Right lobe of liver (tissue), 6 donors: ENCODE measurements around the gene SH3PXD2A. TPM values are rescaled to one million over a fixed set of nuclear protein-coding genes. Genes with fewer than 3 reads are reported as not detected.
A peak's percentile ranks its signal among the peaks of the same experiment; 100 is the strongest.

Experiments
- ATAC-seq, 4 donors: fragments of 200-7000 bp; cut with Tn5 transposase; one replicate each; pipeline ENCODE4 v1.9.1; 2020; ENCODE audit warnings: mild to moderate bottlenecking in 4 of 4, moderate library complexity in 4 of 4
- DNase-seq, 3 donors: peaks; one replicate each; pipeline ENCODE4 v3.0.0-alpha.2; 2020
- H3K27ac ChIP-seq, 3 donors: fragments of 200-600 bp; one replicate each; pipeline ENCODE4 v1.8.0; 2022
- H3K27me3 ChIP-seq, 2 donors: fragments of 200-600 bp; one replicate each; pipeline ENCODE4 v1.8.0; 2022
- H3K36me3 ChIP-seq, 4 donors: fragments of 200-600 bp; sonication (generic) in 1 of 4; one replicate each; pipeline versions ENCODE4 v1.5.1 to v1.8.0; 2017 to 2022; ENCODE audit warnings: control low read depth in 1 of 4
- H3K4me1 ChIP-seq, 4 donors: fragments of 200-600 bp; sonication (generic) in 1 of 4; one replicate each; pipeline versions ENCODE4 v1.5.1 to v1.8.0; 2017 to 2022; ENCODE audit warnings: control low read depth in 1 of 4
- H3K4me3 ChIP-seq, 3 donors: fragments of 200-600 bp; one replicate each; pipeline ENCODE4 v1.8.0; 2022
- H3K9me3 ChIP-seq, 4 donors: fragments of 200-600 bp; sonication (generic) in 1 of 4; one replicate each; pipeline versions ENCODE4 v1.5.1 to v1.8.0; 2017 to 2022; ENCODE audit warnings: control low read depth in 1 of 4
- POLR2A ChIP-seq: fragments of 450-650 bp; IDR thresholded peaks from one replicate; pipeline ENCODE4 v1.6.1; 2017; ENCODE audit warnings: antibody characterized with exemption, mild to moderate bottlenecking
- WGBS: methylation state at CpG from one replicate; pipeline ENCODE4 v1.1.6; 2018; ENCODE audit warnings: low coverage, low lambda C conversion rate; ENCODE audit not compliant: insufficient coverage; ENCODE audit errors: missing lambda C conversion rate; 5-methylcytosine and 5-hydroxymethylcytosine counted together
- intact Hi-C, 2 donors: fragments of 100-400 bp; cut with DNase I; formaldehyde crosslinking; loops; one replicate each; pipeline versions ENCODE4 v1.11.2 to v1.14.1; 2022
- total RNA-seq, 6 experiments: library from RNA; depleted of rRNA in 2 of 6; stranded (reverse); fragments of >200 nt in 2 of 6; fragmentation: NEBNext Ultra II Directional in 3 of 6; extraction: Animal tissue kit (Norgen Biotek cat#: 25700) in 3 of 6; gene quantifications; one replicate each; pipeline versions ENCODE4 v1.1.0 to v1.2.4, GENCODE V29; 2016 to 2023
- TF ChIP-seq, protein P1 (sequence below), 4 donors: fragments of 200-600 bp in 3 of 4; fragments of 450-650 bp in 1 of 4; IDR thresholded peaks; one replicate each; pipeline versions ENCODE4 v1.5.1 to v1.8.0; 2016 to 2022; ENCODE audit warnings: antibody characterized with exemption in 4 of 4, mild to moderate bottlenecking in 2 of 4
- donor health status: DM: no; HTN: yes; CAD: no.
- donor health status: DM: no; HTN: no; CAD: no.
- donor health status: DM: no; HTN: no; CAD: no.
- donor health status: DM: no; HTN: yes; CAD: no.
- donor health status: DM: no; HTN: yes; CAD: no.

SH3PXD2A gene
- total RNA-seq, 6 experiments from 2014 or later, result 3.0 to 38.3 (median 10.0) TPM

- 90% methylated on average over 4 of the region's 7 CpGs for WGBS
- no peaks in the 10 kb centered on the region for H3K4me1 ChIP-seq
- no peaks in the 10 kb centered on the region for H3K9me3 ChIP-seq
- H3K27me3 ChIP-seq, result no peaks in the 10 kb centered on the region
- no peak overlapping the region for H3K27ac ChIP-seq
- H3K36me3 ChIP-seq, result no peaks in the 10 kb centered on the region
- no peak overlapping the region for H3K4me3 ChIP-seq
- intact Hi-C loops, result no loop called here
- no peak for TF ChIP-seq POLR2A
- DNase-seq, result no peak
- ATAC-seq, result peak in 1 of 4 donors; percentile 9
Measured at GRCh38 chr10:103563231-103564115, 291.9 kb downstream of the SH3PXD2A start.

DNA sequence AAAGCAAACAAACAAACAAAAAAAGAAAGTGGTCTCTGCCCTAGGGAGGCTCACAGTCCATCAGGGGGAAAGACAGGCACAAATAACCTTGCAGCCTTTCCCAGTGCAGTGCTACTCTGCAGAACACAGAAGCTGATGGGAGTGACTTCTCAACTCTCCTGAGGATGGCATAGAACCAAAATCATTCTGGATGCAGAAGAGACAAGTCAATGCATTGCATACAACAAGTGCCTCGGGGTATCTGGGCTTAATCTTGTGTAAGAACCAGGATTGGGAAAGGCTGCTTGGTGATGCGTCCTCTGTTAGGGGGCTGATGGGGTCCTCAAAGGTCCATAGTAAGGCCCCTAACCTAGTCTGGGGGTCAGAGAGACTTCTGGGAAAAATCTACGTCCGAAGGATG is 293.0 kb downstream of the SH3PXD2A start:
- H3K36me3 ChIP-seq, result no peaks in the 10 kb centered on the region
- 72% methylated on average over 4 of the region's 4 CpGs for WGBS
- ATAC-seq (no peak), DNase-seq (no peak)
- H3K27me3 ChIP-seq, result no peaks in the 10 kb centered on the region
- TF ChIP-seq, protein P1, sequence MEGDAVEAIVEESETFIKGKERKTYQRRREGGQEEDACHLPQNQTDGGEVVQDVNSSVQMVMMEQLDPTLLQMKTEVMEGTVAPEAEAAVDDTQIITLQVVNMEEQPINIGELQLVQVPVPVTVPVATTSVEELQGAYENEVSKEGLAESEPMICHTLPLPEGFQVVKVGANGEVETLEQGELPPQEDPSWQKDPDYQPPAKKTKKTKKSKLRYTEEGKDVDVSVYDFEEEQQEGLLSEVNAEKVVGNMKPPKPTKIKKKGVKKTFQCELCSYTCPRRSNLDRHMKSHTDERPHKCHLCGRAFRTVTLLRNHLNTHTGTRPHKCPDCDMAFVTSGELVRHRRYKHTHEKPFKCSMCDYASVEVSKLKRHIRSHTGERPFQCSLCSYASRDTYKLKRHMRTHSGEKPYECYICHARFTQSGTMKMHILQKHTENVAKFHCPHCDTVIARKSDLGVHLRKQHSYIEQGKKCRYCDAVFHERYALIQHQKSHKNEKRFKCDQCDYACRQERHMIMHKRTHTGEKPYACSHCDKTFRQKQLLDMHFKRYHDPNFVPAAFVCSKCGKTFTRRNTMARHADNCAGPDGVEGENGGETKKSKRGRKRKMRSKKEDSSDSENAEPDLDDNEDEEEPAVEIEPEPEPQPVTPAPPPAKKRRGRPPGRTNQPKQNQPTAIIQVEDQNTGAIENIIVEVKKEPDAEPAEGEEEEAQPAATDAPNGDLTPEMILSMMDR (IDR thresholded peaks at IDR 0.05), result no peak
- no peak for TF ChIP-seq POLR2A
- no peaks in the 10 kb centered on the region for H3K9me3 ChIP-seq
- no peaks in the 10 kb centered on the region for H3K4me1 ChIP-seq
- H3K27ac ChIP-seq, result no peak overlapping the region
- intact Hi-C loops, result no loop called here
- H3K4me3 ChIP-seq, result no peak overlapping the region

DNA sequence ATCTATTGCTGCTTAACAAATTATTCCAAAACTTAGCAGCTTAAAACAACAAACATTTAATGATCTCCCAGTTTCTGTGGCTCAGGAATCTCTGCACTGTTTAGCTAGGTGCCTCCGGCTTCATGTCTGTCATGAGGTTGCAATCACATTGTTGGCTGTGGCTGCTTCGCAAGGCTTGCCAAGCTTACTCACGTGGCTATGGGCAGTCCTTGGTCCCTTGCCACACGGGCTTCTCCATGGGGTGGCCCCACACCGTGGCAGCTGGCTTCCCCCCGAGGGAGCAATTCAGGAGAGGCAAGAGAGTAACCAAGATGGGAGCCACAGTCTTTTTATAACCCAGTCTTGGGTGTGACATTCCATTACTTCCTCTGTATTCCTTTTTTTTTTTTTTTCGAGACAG is 294.5 kb downstream of the SH3PXD2A start:
- no peak overlapping the region for H3K4me3 ChIP-seq
- 83% methylated on average over 4 of the region's 7 CpGs for WGBS
- H3K36me3 ChIP-seq, result no peaks in the 10 kb centered on the region
- no peak for DNase-seq
- H3K4me1 ChIP-seq, result no peaks in the 10 kb centered on the region
- H3K27ac ChIP-seq, result no peak overlapping the region
- intact Hi-C loops, result no loop called here
- no peaks in the 10 kb centered on the region for H3K9me3 ChIP-seq
- TF ChIP-seq, protein P1 (IDR thresholded peaks at IDR 0.05), result no peak
- TF ChIP-seq POLR2A, result no peak
- no peak for ATAC-seq
- H3K27me3 ChIP-seq, result no peaks in the 10 kb centered on the region

- no peak for TF ChIP-seq POLR2A
- TF ChIP-seq, protein P1 (IDR thresholded peaks at IDR 0.05), result no peak
- intact Hi-C loops, result no loop called here
- ATAC-seq (no peak), DNase-seq (no peak)
- no peaks in the 10 kb centered on the region for H3K27me3 ChIP-seq
- H3K27ac ChIP-seq, result no peak overlapping the region
- H3K36me3 ChIP-seq, result no peaks in the 10 kb centered on the region
- no peak overlapping the region for H3K4me3 ChIP-seq
- no peaks in the 10 kb centered on the region for H3K9me3 ChIP-seq
- no peaks in the 10 kb centered on the region for H3K4me1 ChIP-seq
- 84% methylated on average over 7 of the region's 9 CpGs for WGBS
Measured at GRCh38 chr10:103559776-103560175, 295.6 kb downstream of the SH3PXD2A start.

DNA sequence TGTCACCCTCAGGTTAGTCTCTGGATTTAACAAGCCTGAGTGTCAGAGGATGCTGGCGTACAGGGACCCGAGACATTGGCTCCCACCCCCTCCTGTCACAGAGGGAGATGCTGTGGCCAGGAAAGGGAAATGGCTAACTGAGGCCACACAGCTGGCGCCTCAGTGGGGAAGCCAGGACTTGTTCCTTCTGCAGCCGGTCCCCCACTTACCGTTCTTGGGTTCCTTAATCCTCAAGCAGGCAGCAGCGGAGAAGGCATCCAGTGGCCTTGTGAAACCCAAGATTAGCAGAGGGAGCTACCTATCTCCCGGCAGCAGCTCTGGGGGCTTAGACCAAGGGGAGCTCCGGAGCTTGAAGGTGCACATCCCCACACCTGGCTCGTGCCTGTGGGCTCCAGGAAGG is 296.5 kb downstream of the SH3PXD2A start:
- Histone ChIP-seq H3K36me3 (no peaks in the 10 kb centered on the region), H3K27me3 (no peaks in the 10 kb centered on the region), H3K4me3 (no peak overlapping the region), H3K27ac (no peak overlapping the region), H3K4me1 (no peaks in the 10 kb centered on the region), H3K9me3 (no peaks in the 10 kb centered on the region)
- DNase-seq (no peak), ATAC-seq (no peak)
- intact Hi-C loops, result no loop called here
- 34% methylated on average over 8 of the region's 9 CpGs for WGBS
- TF ChIP-seq, protein P1 (IDR thresholded peaks at IDR 0.05), result no peak
- no peak for TF ChIP-seq POLR2A
